ENCODE measurements around the gene SEC14L3.

DNA sequence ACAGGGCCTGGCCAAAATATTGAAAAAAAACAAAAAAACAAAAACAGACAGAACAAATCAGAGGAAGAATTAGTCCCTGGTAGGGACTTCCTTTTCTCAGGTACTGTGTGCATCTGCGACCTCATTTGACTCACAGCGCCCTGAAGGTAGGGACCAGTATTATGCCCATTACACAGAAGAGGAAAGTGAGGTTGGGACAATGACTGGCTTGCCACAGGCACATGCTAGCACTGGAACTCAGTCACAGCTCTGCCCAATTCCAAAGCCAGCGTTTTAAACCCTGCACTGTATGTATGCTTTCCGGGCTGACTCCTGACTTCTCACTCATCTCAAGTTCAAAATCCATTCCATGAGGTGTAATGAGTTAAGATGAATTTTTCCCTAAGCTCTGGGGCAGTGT is 30.3 kb upstream of the SEC14L3 start:
- TF ChIP-seq ELF1 (IDR thresholded peaks at IDR 0.05) (no peak), CHD2 (IDR thresholded peaks at IDR 0.05; ENCODE audit: low read length, partially characterized antibody) (no peak), NFIC (IDR thresholded peaks at IDR 0.05; ENCODE audit: borderline replicate concordance) (no peak), RAD21 (IDR thresholded peaks at IDR 0.05; ENCODE audit: low read length) (no peak), YY1 (IDR thresholded peaks at IDR 0.05; ENCODE audit: low read depth) (no peak), RXRA (IDR thresholded peaks at IDR 0.05; ENCODE audit: borderline replicate concordance, low read depth) (no peak), TEAD4 (IDR thresholded peaks at IDR 0.05; ENCODE audit: borderline replicate concordance, insufficient read depth) (no peak), SIN3A (IDR thresholded peaks at IDR 0.05; ENCODE audit: borderline replicate concordance, low read depth, low read length) (no peak), EZH2phosphoT487 (IDR thresholded peaks at IDR 0.05; ENCODE audit: borderline replicate concordance, low read depth) (no peak)
- TF ChIP-seq, protein P1, sequence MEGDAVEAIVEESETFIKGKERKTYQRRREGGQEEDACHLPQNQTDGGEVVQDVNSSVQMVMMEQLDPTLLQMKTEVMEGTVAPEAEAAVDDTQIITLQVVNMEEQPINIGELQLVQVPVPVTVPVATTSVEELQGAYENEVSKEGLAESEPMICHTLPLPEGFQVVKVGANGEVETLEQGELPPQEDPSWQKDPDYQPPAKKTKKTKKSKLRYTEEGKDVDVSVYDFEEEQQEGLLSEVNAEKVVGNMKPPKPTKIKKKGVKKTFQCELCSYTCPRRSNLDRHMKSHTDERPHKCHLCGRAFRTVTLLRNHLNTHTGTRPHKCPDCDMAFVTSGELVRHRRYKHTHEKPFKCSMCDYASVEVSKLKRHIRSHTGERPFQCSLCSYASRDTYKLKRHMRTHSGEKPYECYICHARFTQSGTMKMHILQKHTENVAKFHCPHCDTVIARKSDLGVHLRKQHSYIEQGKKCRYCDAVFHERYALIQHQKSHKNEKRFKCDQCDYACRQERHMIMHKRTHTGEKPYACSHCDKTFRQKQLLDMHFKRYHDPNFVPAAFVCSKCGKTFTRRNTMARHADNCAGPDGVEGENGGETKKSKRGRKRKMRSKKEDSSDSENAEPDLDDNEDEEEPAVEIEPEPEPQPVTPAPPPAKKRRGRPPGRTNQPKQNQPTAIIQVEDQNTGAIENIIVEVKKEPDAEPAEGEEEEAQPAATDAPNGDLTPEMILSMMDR (IDR thresholded peaks at IDR 0.05), result no peak
- TF ChIP-seq, protein P2, sequence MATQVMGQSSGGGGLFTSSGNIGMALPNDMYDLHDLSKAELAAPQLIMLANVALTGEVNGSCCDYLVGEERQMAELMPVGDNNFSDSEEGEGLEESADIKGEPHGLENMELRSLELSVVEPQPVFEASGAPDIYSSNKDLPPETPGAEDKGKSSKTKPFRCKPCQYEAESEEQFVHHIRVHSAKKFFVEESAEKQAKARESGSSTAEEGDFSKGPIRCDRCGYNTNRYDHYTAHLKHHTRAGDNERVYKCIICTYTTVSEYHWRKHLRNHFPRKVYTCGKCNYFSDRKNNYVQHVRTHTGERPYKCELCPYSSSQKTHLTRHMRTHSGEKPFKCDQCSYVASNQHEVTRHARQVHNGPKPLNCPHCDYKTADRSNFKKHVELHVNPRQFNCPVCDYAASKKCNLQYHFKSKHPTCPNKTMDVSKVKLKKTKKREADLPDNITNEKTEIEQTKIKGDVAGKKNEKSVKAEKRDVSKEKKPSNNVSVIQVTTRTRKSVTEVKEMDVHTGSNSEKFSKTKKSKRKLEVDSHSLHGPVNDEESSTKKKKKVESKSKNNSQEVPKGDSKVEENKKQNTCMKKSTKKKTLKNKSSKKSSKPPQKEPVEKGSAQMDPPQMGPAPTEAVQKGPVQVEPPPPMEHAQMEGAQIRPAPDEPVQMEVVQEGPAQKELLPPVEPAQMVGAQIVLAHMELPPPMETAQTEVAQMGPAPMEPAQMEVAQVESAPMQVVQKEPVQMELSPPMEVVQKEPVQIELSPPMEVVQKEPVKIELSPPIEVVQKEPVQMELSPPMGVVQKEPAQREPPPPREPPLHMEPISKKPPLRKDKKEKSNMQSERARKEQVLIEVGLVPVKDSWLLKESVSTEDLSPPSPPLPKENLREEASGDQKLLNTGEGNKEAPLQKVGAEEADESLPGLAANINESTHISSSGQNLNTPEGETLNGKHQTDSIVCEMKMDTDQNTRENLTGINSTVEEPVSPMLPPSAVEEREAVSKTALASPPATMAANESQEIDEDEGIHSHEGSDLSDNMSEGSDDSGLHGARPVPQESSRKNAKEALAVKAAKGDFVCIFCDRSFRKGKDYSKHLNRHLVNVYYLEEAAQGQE (IDR thresholded peaks at IDR 0.05; ENCODE audit: low read depth, low read length), result no peak
- TF ChIP-seq, protein P3, sequence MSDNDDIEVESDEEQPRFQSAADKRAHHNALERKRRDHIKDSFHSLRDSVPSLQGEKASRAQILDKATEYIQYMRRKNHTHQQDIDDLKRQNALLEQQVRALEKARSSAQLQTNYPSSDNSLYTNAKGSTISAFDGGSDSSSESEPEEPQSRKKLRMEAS (IDR thresholded peaks at IDR 0.05; ENCODE audit: low read depth), result no peak
- TF ChIP-seq, protein P4, sequence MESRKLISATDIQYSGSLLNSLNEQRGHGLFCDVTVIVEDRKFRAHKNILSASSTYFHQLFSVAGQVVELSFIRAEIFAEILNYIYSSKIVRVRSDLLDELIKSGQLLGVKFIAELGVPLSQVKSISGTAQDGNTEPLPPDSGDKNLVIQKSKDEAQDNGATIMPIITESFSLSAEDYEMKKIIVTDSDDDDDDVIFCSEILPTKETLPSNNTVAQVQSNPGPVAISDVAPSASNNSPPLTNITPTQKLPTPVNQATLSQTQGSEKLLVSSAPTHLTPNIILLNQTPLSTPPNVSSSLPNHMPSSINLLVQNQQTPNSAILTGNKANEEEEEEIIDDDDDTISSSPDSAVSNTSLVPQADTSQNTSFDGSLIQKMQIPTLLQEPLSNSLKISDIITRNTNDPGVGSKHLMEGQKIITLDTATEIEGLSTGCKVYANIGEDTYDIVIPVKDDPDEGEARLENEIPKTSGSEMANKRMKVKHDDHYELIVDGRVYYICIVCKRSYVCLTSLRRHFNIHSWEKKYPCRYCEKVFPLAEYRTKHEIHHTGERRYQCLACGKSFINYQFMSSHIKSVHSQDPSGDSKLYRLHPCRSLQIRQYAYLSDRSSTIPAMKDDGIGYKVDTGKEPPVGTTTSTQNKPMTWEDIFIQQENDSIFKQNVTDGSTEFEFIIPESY (IDR thresholded peaks at IDR 0.05; ENCODE audit: borderline replicate concordance, low read depth), result no peak

Measured in SK-N-SH (cell line).